H1 (cell line): ENCODE measurements around the gene PCDHB14. TPM values are rescaled to one million over a fixed set of nuclear protein-coding genes. Genes with fewer than 3 reads are reported as not detected.
"Not testable (repeated sequence)": the region's sequence is repeated elsewhere in the genome, so short reads cannot be mapped to it uniquely, and the experiment has no call there.

ENCODE experiments used
- CTCF ChIA-PET: fragments of 300-600 bp; sonication (Branson Sonifier 250); formaldehyde crosslinking; loops from one replicate; lab custom pipeline; 2021; ENCODE audit not compliant: partially characterized antibody; lab: Charles Lee
- POLR2A ChIA-PET: fragments of 300-600 bp; sonication (Branson Sonifier 250); formaldehyde crosslinking; loops from one replicate; lab custom pipeline; 2021; ENCODE audit warnings: inconsistent platforms; ENCODE audit not compliant: partially characterized antibody; lab: Charles Lee
- DNase-seq, 2 experiments: peaks; one replicate each; pipeline versions ENCODE4 v3.0.0 to v3.0.0-alpha.2; 2010 to 2022; ENCODE audit warnings: low spot score in 2 of 2, low read depth in 1 of 2, mixed read lengths in 1 of 2
- FAIRE-seq: peaks from 2 replicates; lab custom pipeline; 2011; peaks lifted over from hg19 to GRCh38; lab: Jason Lieb, UNC
- H2AFZ ChIP-seq: 2 replicates; pipeline ENCODE4 v1.8.1; 2012; ENCODE audit warnings: low read length, inconsistent platforms
- H2AK5ac ChIP-seq: 2 replicates; pipeline ENCODE4 v1.6.1; 2013; ENCODE audit warnings: low read depth, low read length
- H2BK120ac ChIP-seq: replicated peaks from 2 replicates; pipeline ENCODE3; 2013; ENCODE audit warnings: low read depth, low read length, inconsistent platforms
- H2BK12ac ChIP-seq: 2 replicates; pipeline ENCODE4 v1.6.1; 2013; ENCODE audit warnings: low read depth, low read length
- H2BK15ac ChIP-seq: 2 replicates; pipeline ENCODE4 v1.6.1; 2013; ENCODE audit warnings: low read length
- H2BK20ac ChIP-seq: 2 replicates; pipeline ENCODE4 v1.6.1; 2013; ENCODE audit warnings: low read length
- H2BK5ac ChIP-seq: 2 replicates; pipeline ENCODE4 v1.6.1; 2013; ENCODE audit warnings: low read depth, low read length
- H3K14ac ChIP-seq: 2 replicates; pipeline ENCODE4 v1.6.1; 2013; ENCODE audit warnings: inconsistent platforms; ENCODE audit not compliant: insufficient read length
- H3K18ac ChIP-seq: 2 replicates; pipeline ENCODE4 v1.6.1; 2013; ENCODE audit warnings: low read length; ENCODE audit errors: extremely low read depth
- H3K23ac ChIP-seq: 2 replicates; pipeline ENCODE4 v1.6.1; 2013; ENCODE audit warnings: inconsistent platforms; ENCODE audit not compliant: insufficient read length
- H3K23me2 ChIP-seq: 2 replicates; pipeline ENCODE4 v1.6.1; 2013; ENCODE audit warnings: low read depth, low read length
- H3K27ac ChIP-seq: 2 replicates; pipeline ENCODE4 v1.6.1; 2011; ENCODE audit warnings: low read depth, low read length, inconsistent platforms
- H3K27me3 ChIP-seq, 4 experiments: replicated peaks in 1 of 4; 1 replicate in 1 of 4; 2 replicates in 3 of 4; pipeline versions ENCODE4 v1.6.1 to v1.8.1; 2011 to 2013; ENCODE audit warnings: low read length in 3 of 4, mild to moderate bottlenecking in 3 of 4, inconsistent platforms in 2 of 4, mixed read lengths in 2 of 4, moderate library complexity in 1 of 4; ENCODE audit not compliant: control insufficient read depth in 3 of 4, insufficient read depth in 3 of 4; ENCODE audit errors: extremely low read depth in 1 of 4
- H3K36me3 ChIP-seq, 4 experiments: 2 replicates each; pipeline versions ENCODE4 v1.6.1 to v1.8.1; 2011 to 2013; ENCODE audit warnings: mild to moderate bottlenecking in 4 of 4, low read length in 3 of 4, moderate library complexity in 2 of 4, control low read depth in 1 of 4, inconsistent platforms in 1 of 4; ENCODE audit not compliant: insufficient read depth in 4 of 4, control insufficient read depth in 2 of 4
- H3K4ac ChIP-seq: replicated peaks from 2 replicates; pipeline ENCODE3; 2013; ENCODE audit warnings: low read length, low read depth, mixed read lengths, inconsistent platforms; ENCODE audit not compliant: insufficient read length
- H3K4me1 ChIP-seq, 4 experiments: replicated peaks in 1 of 4; 1 replicate in 1 of 4; 2 replicates in 3 of 4; pipeline versions ENCODE4 v1.6.1 to v1.8.1; 2011 to 2013; ENCODE audit warnings: low read length in 3 of 4, inconsistent platforms in 2 of 4, mixed read lengths in 1 of 4; ENCODE audit not compliant: insufficient read depth in 4 of 4, control insufficient read depth in 3 of 4
- H3K4me2 ChIP-seq, 2 experiments: 2 replicates each; pipeline versions ENCODE4 v1.6.1 to v1.8.1; 2011 to 2013; ENCODE audit warnings: low read depth in 2 of 2, low read length in 2 of 2, control low read depth in 1 of 2, inconsistent platforms in 1 of 2, mild to moderate bottlenecking in 1 of 2; ENCODE audit not compliant: insufficient read depth in 1 of 2
- H3K4me3 ChIP-seq, 4 experiments: fragments of 200-600, 300-600 bp in 1 of 4; sonication (generic), shearing (Covaris generic), sonication (Bioruptor Twin) in 1 of 4; 2 replicates each; pipeline versions ENCODE4 v1.5.1 to v1.8.1; 2011 to 2016; ENCODE audit warnings: low read length in 4 of 4, low read depth in 3 of 4, control low read depth in 2 of 4, inconsistent platforms in 2 of 4, mild to moderate bottlenecking in 2 of 4, mixed read lengths in 1 of 4, moderate library complexity in 1 of 4; ENCODE audit not compliant: insufficient read depth in 2 of 4; ENCODE audit errors: extremely low read depth in 1 of 4
- H3K56ac ChIP-seq: replicated peaks from 2 replicates; pipeline ENCODE3; 2013; ENCODE audit warnings: low read depth, mild to moderate bottlenecking, mixed read lengths, low read length, inconsistent platforms; ENCODE audit not compliant: insufficient read length
- H3K79me1 ChIP-seq: 2 replicates; pipeline ENCODE4 v1.6.1; 2013; ENCODE audit warnings: low read depth, low read length, control low read depth
- H3K79me2 ChIP-seq, 2 experiments: 2 replicates each; pipeline versions ENCODE4 v1.6.1 to v1.8.1; 2012 to 2013; ENCODE audit warnings: low read length in 2 of 2, mild to moderate bottlenecking in 2 of 2, inconsistent platforms in 1 of 2; ENCODE audit not compliant: insufficient read depth in 2 of 2, control insufficient read depth in 1 of 2
- H3K9ac ChIP-seq, 4 experiments: replicated peaks in 1 of 4; 1 replicate in 1 of 4; 2 replicates in 3 of 4; pipeline versions ENCODE4 v1.6.1 to v1.8.1; 2011 to 2013; ENCODE audit warnings: low read depth in 3 of 4, low read length in 3 of 4, control low read depth in 2 of 4, mild to moderate bottlenecking in 2 of 4, moderate library complexity in 2 of 4, inconsistent platforms in 1 of 4; ENCODE audit errors: extremely low read depth in 1 of 4
- H3K9me3 ChIP-seq, 2 experiments: 2 replicates each; pipeline versions ENCODE4 v1.6.1 to v1.8.1; 2012 to 2013; ENCODE audit warnings: mild to moderate bottlenecking in 2 of 2, moderate library complexity in 2 of 2, control low read depth in 1 of 2, inconsistent platforms in 1 of 2, low read depth in 1 of 2, low read length in 1 of 2, mixed read lengths in 1 of 2; ENCODE audit not compliant: insufficient read depth in 2 of 2
- H4K20me1 ChIP-seq, 2 experiments: replicated peaks in 1 of 2; 2 replicates each; pipeline versions ENCODE3 to v1.8.1; 2011 to 2013; ENCODE audit warnings: inconsistent platforms in 2 of 2, low read length in 2 of 2, mild to moderate bottlenecking in 1 of 2; ENCODE audit not compliant: insufficient read depth in 2 of 2, control insufficient read depth in 1 of 2
- H4K5ac ChIP-seq: 2 replicates; pipeline ENCODE4 v1.6.1; 2013; ENCODE audit warnings: low read length, low read depth, mixed read lengths, inconsistent platforms; ENCODE audit not compliant: insufficient read length
- H4K8ac ChIP-seq: 2 replicates; pipeline ENCODE4 v1.8.0; 2013; ENCODE audit warnings: mild to moderate bottlenecking, moderate library complexity, low read length, inconsistent platforms; ENCODE audit not compliant: insufficient read depth; ENCODE audit errors: extremely low read depth
- H4K91ac ChIP-seq: replicated peaks from 2 replicates; pipeline ENCODE3; 2013; ENCODE audit warnings: low read length, mixed read lengths, inconsistent platforms; ENCODE audit not compliant: insufficient read length
- WGBS, 2 experiments: shearing (Covaris generic) in 1 of 2; methylation state at CpG; one replicate each; pipeline versions ENCODE4 v1.1.6 to v1.1.7; 2013 to 2015; ENCODE audit warnings: low lambda C conversion rate in 2 of 2, mixed read lengths in 2 of 2, inconsistent platforms in 1 of 2, low coverage in 1 of 2, missing lambda C conversion rate in 1 of 2; ENCODE audit not compliant: insufficient replicate concordance in 2 of 2, insufficient coverage in 1 of 2, insufficient read length in 1 of 2; ENCODE audit errors: extremely low coverage in 1 of 2, missing lambda C conversion rate in 1 of 2; 5-methylcytosine and 5-hydroxymethylcytosine counted together
- polyA plus RNA-seq, 7 experiments: library from polyadenylated mRNA; depleted of rRNA in 3 of 7; stranded (reverse) in 5 of 7; unstranded in 2 of 7; fragments of >200 nt in 5 of 7; fragments of 200-250 nt in 2 of 7; gene quantifications; 1 replicate in 5 of 7; 2 replicates in 1 of 7; 4 replicates in 1 of 7; pipeline versions ENCODE4 v1.2.1 to v1.2.3, GENCODE V29; 2011 to 2013; ENCODE audit warnings: missing spikeins in 2 of 7, mixed read lengths in 2 of 7
- total RNA-seq: library from RNA; stranded (reverse); fragmentation: NEBNext Ultra II Directional; extraction: Animal tissue kit (Norgen Biotek cat#: 25700); gene quantifications from 2 replicates; pipeline ENCODE4 v1.2.1, GENCODE V29; 2021

PCDHB14 gene
- total and polyA plus RNA-seq, 2 of the 8 experiments (the other 6 are each of a cell fraction or from before 2014, with no cell fraction given) = 2.7 TPM

DNA sequence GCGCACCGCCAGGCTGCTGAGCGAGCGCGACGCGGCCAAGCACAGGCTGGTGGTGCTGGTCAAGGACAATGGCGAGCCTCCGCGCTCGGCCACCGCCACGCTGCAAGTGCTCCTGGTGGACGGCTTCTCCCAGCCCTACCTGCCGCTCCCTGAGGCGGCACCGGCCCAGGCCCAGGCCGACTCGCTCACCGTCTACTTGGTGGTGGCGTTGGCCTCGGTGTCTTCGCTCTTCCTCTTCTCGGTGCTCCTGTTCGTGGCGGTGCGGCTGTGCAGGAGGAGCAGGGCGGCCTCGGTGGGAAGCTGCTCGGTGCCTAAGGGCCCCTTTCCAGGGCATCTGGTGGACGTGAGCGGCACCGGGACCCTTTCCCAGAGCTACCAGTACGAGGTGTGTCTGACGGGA is 21.5 kb upstream of the PCDHB14 start:
- not testable (repeated sequence) for H3K4ac ChIP-seq, H2BK12ac ChIP-seq, H3K27me3 ChIP-seq, H3K36me3 ChIP-seq, H3K79me2 ChIP-seq, H2BK15ac ChIP-seq, H4K8ac ChIP-seq, H3K18ac ChIP-seq, H3K23me2 ChIP-seq, H3K9ac ChIP-seq, H4K5ac ChIP-seq, H3K4me2 ChIP-seq, H3K79me1 ChIP-seq, H4K20me1 ChIP-seq, H3K4me1 ChIP-seq, H2BK120ac ChIP-seq, H3K4me3 ChIP-seq, H2BK20ac ChIP-seq, H3K56ac ChIP-seq, DNase-seq, H3K14ac ChIP-seq, FAIRE-seq, H3K27ac ChIP-seq, H3K23ac ChIP-seq, H4K91ac ChIP-seq, H2AK5ac ChIP-seq, H2BK5ac ChIP-seq, H2AFZ ChIP-seq, H3K9me3 ChIP-seq
- ChIA-PET POLR2A (interaction anchor here (0.6 kb wide), 1 partner anchor 279 kb away, joined by 3 read pairs; no protein-coding TSS in a partner anchor), CTCF (interaction anchor here (0.6 to 2.3 kb wide), 13 partner anchors 9 to 654 kb away, joined by 3 to 12 read pairs (median 4); partner anchors contain the start of genes PCDHB10, PCDHB14, PCDHB16 and PCDHB4)
- 91% methylated on average over 11 of the region's 35 CpGs; no CpG with 5 or more reads in 1 of the 2 experiments for WGBS, 2 experiments
